Measurements from ENCODE around the gene TRIM28. TPM values are rescaled to one million over a fixed set of nuclear protein-coding genes. Genes with fewer than 3 reads are reported as not detected.
"Not testable (repeated sequence)": the region's sequence is repeated elsewhere in the genome, so short reads cannot be mapped to it uniquely, and the experiment has no call there.

Gene TRIM28
- total RNA-seq, 2 donors from 2014 or later: 446 to 497 TPM

DNA sequence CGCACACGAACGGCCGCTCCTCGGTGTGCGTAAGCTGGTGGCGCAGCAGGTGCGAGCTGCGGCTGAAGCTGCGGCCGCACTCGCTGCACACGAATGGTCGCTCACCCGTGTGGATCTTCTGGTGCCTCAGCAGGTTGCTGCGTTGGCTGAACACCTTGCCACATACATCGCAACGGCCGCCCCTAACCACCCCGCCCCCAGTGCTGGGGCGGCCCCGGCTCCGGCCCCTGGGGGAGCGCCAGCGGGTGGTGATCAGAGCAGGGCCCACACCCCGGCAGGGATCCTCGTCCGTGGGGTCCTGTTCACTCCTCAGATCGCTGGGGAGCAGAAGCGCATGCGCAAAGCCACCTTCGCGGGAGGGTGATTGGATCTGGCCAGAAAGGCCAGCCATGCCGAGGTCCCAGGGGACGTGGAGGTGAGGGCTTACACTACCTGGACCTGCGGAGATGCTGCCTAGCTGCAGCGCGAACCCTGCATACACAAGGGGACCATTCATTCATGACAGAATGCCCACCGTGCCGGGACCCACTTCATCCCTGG lies 19.2 kb downstream of the TRIM28 start:
- H3K9me3 Mint-ChIP-seq: no peaks in the 10 kb centered on the region
- H3K36me3 Mint-ChIP-seq: peaks cover 20 to 25% of the 10 kb centered on the region in 2 donors
- DNase-seq (ENCODE audit: low spot score in 2 of 2) (no peak), ATAC-seq (no peak)
- H3K27ac Mint-ChIP-seq: peak overlapping the region in 1 of 2 donors; percentile 95

DNA sequence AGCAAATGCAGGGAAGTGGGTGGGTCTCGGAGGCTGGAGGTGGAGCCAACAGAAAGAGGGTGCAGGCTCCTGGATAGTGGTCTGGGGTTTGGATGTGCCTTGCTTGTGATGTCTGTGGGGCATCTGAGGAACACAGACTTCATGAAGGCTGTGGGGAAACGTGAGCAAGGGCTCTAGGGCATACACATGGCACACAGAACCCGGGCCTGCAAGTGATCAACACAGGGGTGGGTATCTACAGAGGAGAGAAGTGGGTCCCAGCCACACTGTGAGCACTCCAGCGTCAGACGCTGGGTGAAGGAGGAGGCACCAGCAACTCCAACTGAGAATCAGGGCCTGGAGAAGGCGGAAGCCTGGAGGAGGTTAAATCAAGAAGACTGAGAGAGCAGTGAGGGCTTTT lies 20.0 kb downstream of the TRIM28 start:
- Mint-ChIP-seq H3K9me3 (no peaks in the 10 kb centered on the region), H3K27ac (peak overlapping the region in 1 of 2 donors; percentile 95), H3K36me3 (peaks cover 19 to 24% of the 10 kb centered on the region in 2 donors)
- DNase-seq (ENCODE audit: low spot score in 2 of 2) (peak in 1 of 2 donors; percentile 51), ATAC-seq (no peak)

DNA sequence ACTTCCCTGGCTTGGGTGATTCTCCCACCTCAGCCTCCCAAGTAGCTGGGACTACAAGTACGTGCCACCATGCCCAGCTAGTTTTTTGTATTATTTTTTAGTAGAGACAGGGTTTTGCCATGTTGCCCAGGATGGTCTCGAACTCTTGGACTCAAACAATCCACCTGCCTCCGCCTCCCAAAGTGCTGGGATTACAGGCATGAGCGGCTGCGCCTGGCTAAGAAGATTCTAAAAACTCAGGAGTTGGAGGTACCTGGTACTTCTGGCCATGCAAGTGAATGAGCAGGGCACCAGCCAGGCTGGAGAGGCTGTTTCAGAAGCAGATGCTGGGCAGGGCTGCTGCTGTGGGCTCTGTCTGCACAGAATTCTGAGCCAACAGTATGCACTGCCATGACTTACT lies 23.1 kb downstream of the TRIM28 start:
- H3K27ac Mint-ChIP-seq: no peak overlapping the region
- DNase-seq (ENCODE audit: low spot score in 2 of 2): no peak
- H3K9me3 Mint-ChIP-seq: no peaks in the 10 kb centered on the region
- no peak for ATAC-seq
- H3K36me3 Mint-ChIP-seq: peaks cover 4 to 14% of the 10 kb centered on the region in 2 donors

DNA sequence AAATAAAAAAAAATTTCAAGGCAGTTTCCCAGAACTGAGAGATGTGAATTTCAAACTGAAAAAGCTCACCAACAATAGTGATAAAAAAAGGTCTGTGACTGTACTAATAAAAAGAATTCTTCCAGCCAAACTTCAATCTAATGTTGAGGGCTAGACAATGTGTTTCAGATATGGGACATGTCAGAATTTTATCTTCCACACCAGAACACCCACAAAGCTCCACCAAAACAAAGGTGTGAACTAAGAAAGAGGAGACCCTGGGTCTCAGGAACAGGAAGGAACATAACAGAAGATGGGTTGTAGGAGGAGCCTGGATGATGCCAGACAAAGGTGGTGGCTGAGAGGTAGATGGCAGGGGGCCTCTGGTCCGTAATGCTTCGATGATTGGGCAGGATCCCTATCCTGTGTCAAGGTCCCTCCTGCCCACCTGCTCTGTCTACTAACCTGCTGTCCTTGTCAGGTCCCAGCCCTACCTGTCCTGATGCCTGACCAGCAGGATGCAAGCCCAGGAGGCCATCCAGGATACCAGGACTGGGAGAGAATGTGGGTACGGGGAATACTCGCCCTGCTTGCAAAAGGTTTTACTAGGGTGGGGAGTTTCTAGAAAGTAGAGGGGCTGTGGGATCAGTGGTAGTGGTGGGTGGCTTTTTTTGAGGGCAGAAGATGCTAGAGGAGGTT lies 24.7 kb downstream of the TRIM28 start:
- Mint-ChIP-seq H3K9me3 (no peaks in the 10 kb centered on the region), H3K27ac (peak overlapping the region in 1 of 2 donors; percentile 64), H3K36me3 (peaks cover 4 to 14% of the 10 kb centered on the region in 2 donors)
- ATAC-seq (no peak), DNase-seq (ENCODE audit: low spot score in 2 of 2) (peak; percentile 1 to 42)

DNA sequence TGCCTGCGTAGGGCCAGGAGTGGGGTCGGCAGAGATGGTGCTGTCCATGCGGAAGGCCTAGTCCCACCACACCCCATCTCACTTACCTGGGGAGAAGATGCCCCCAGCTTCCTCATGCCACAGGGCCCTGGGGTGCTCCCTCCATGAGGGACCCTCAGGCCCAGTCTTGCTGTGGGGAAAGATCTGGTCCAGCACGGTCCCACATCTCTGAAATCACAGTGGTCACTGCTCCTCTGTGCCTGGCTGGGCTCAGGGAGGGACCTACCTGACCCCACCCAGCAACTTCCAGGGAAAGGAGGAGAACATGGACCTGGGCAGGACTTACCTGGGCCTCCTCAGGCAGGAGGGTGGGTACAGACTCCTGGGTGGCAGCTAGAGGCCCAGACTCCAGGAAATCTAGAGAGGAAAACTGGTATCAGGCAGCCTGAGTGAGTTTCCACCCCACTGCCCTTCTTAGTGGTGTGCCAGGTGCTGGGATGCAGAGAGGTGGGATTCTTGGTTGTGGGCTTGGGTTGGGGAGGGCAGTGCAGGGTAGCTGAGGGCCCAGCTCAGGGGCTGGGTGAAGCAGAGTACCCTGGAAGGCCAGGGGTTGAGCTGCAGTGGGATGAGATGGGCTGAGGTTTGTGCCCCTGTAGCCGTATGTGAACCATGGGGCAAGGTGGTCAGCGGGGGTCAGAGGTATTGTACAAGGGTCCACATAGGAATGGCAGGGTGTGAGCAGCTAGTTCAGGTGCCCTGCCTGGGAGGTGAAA lies 25.5 kb downstream of the TRIM28 start:
- H3K9me3 Mint-ChIP-seq: no peaks in the 10 kb centered on the region
- ATAC-seq (no peak), DNase-seq (ENCODE audit: low spot score in 2 of 2) (peak; percentile 1 to 52)
- H3K27ac Mint-ChIP-seq: peak overlapping the region; percentile 64 to 88
- H3K36me3 Mint-ChIP-seq: peaks cover 4 to 9% of the 10 kb centered on the region in 2 donors

DNA sequence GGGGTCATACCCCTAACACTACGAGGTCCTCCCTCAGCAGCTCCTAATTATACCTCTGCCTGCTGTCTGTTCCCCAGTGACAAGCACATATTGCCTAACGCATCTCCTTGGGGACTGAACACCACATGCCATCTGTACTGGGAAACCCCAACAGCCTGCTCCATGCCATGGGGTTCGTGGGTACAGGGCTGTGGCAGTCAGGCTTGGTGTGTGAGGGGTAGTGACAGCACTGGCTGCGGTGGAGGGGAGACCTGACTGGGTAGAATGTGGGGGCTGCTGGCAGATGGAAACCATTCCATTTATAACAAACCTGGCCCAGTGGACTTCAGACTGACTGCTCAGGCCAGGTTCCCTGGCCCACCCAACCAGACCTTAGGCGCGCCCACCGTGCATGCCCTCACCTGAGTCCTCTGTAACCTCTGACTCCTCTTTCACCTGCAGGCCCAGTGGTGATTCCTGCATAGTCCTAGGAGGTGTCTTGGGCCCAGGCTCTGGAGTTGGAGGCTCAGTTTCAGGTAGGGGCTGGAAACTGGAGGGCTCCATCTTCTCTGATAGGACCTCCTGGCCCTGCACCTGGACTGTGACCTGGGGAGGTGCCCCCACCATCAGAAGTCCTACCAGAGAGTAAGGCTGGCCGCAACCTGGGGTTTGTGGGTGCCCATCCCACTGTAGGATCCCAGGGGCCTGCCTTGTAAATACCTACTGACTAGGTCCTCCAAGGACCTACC lies 26.2 kb downstream of the TRIM28 start:
- Mint-ChIP-seq H3K9me3 (no peaks in the 10 kb centered on the region), H3K36me3 (peaks cover 4 to 9% of the 10 kb centered on the region in 2 donors), H3K27ac (peak overlapping the region in 1 of 2 donors; percentile 88)
- peak; percentile 1 to 53 for DNase-seq (ENCODE audit: low spot score in 2 of 2)
- no peak for ATAC-seq

DNA sequence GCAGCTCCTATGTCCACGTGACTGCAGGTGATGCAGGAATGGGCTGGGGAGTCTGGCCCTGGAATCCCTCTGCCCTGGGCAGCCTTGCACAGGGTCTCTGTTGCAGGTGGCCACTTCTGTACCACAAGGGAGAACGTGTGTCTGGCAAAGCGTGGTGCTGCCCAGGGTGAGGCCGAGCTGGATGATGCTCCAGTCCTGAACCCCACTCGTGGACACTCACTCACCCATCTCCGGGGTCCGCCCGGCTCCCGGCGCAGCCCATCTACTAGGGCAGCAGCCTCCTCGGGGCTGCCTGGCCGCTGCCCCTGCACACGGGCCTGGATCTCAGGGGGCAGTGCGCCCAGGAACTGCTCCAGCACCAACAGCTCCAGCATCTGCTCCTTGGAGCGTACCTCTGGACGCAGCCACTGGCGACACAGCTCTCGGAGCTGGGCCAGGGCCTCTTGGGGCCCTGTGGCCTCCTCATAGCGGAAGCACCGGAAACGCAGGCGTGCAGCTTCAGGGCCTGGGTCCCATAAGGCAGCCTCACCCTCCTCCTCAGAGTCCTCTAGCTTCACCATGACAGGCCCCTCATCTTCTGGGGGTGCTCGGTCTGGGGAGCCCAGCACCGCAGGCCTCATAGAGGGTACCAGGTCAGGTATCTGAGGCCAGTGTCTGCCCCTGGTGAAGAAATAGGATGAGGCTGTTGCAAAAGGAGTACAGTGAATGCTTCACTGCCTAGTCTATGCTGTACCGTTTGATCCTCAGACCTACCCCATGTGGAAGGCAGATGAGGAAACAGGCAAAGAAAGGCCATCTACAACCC lies 27.1 kb downstream of the TRIM28 start:
- Mint-ChIP-seq H3K27ac (peak overlapping the region in 1 of 2 donors; percentile 100), H3K9me3 (no peaks in the 10 kb centered on the region), H3K36me3 (peaks cover 4 to 9% of the 10 kb centered on the region in 2 donors)
- DNase-seq (ENCODE audit: low spot score in 2 of 2) (peak; percentile 1 to 55), ATAC-seq (no peak)

DNA sequence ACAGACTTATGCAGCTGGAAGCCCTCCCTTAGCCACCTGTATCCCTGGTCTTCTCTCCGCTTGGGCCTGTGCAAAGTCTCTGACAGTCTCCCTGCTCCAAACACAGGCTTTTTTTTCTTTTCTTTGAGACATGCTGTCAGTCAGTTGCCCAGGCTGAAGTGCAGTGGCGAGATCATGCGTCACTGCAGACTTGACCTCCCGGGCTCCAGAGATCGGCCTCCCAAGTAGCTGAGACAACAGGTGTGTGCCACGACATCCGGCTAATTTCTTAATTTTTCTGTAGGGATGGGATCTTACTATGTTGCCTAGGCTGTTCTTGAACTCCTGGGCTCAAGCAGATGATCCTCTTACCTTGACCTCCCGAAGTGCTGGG lies 27.7 kb downstream of the TRIM28 start:
- peaks cover 4 to 6% of the 10 kb centered on the region in 2 donors for H3K36me3 Mint-ChIP-seq
- no peak for ATAC-seq
- peak; percentile 2 to 49 for DNase-seq (ENCODE audit: low spot score in 2 of 2)
- peak overlapping the region; percentile 98 to 100 for H3K27ac Mint-ChIP-seq
- H3K9me3 Mint-ChIP-seq: no peaks in the 10 kb centered on the region

DNA sequence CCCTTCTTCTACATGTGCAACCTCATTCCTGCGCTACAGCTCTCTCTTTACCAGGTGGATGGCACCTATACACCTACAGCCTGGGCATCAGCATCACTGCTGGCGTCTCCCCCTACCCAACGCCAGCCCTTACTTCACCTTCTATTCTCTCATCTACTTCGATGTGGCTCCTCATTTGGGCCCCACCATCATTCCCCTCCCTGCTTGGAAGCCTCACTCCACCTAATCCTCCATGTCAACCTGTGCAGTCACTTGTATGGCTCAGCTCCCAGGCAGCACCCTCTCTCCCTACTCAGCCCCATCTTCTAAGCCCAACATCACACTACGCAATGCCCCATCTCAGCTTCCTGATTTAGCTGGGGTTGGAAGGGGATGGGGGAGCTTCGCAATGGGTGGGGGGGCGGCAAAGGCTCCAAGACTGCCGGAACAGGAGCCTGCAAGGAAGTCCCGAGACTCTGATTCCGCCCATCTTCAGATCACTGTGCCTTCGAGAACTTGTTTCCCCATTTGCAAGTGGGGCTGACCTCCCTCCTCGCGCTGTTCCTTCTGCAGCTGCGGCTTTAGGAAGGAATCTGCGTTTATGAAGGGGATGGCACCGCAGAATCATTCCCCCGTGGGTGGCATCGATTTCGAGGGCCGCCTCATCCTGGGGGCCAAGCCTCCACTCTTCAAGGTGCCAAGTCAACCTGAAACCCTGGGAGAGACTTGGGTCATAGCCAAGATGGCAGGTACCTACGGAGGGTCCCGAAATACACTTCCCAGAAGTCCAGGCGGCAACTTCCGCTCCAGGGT lies 28.4 kb downstream of the TRIM28 start:
- DNase-seq (ENCODE audit: low spot score in 2 of 2) (peak; percentile 1 to 52), ATAC-seq (no peak)
- H3K9me3 Mint-ChIP-seq: no peaks in the 10 kb centered on the region
- H3K36me3 Mint-ChIP-seq: peaks cover 4% of the 10 kb centered on the region in 2 donors
- peak overlapping the region; percentile 98 to 100 for H3K27ac Mint-ChIP-seq

DNA sequence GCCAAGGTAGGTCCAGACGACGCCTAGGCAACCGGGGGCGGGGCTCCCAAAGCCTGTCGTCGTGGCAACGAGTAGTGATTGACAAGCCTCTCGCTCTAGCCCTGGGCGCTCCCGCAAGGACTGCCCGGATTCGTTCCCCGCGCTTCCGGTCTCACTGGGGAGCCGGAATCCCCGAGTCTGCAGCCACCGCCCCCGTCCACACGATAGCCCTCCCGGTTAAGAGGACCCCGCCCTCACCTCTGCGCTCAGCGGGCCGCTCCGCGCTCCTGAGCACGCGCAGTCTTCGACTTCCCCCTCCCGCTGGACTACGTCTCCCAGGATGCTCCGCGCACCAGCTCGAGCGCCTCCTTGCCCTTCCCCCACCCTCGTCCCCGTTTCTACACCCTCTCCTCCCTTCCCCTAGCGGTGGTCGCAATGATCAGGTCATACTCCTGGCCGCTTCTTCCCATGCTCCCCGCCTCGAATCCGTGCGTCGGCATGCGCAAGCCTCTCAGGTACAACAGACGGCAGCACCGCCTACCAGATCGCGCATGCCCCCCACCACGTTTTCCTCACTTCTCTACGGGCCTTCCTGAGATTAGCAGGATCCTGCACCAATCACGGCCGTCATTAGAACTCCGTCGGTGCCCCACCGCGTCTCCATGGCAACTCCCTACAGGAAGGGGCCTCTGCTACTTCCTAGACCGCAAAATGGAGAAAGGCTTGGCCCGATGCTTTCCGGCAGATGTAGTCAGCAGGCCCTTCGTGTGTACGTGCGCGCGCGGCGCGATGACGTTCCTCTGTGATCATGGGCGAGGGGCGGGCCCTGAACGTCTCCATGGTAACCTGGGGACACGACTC lies 29.2 kb downstream of the TRIM28 start, which contains the start of gene MZF1:
MZF1 (minus strand) TSS at position 518 of the 840 bp plus-strand sequence. CDS start 1,946 bp downstream, outside the sequence.
- H3K36me3 Mint-ChIP-seq: peaks cover 4% of the 10 kb centered on the region in 2 donors
- peak; percentile 99 for DNase-seq (ENCODE audit: low spot score in 2 of 2)
- ATAC-seq: peak; percentile 72 to 76
- peak within 1 kb of the TSS; percentile 98 to 100 for H3K27ac Mint-ChIP-seq
- H3K9me3 Mint-ChIP-seq: no peaks in the 10 kb centered on the region

DNA sequence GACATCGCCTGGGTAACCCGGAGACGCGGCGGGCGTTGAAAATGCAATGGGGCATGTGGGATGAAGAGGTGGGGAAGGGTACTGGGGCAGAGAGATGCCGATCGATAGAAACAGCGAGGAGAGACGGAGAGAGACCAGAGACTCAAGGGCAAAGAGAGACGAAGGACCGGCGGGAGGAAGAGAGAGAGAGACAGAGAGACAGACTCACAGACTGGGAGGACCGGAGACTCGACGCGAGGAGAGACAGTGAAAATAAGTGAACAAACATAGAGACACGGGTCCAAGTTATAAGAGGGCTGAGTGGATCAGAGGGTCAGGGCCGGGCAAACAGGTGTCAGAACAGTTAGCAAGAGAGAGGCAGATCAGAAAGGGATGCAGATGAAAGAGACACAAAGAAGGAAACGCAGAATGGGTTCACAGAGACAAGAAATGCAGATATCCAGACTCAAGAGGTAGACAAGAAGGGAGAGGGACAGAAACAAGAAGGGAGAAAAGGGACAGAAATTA lies 29.8 kb downstream of the TRIM28 start:
- Mint-ChIP-seq H3K27ac (peak overlapping the region; percentile 98 to 100), H3K36me3 (peaks cover 4% of the 10 kb centered on the region in 2 donors), H3K9me3 (no peaks in the 10 kb centered on the region)
- DNase-seq (ENCODE audit: low spot score in 2 of 2) (no peak), ATAC-seq (no peak)

DNA sequence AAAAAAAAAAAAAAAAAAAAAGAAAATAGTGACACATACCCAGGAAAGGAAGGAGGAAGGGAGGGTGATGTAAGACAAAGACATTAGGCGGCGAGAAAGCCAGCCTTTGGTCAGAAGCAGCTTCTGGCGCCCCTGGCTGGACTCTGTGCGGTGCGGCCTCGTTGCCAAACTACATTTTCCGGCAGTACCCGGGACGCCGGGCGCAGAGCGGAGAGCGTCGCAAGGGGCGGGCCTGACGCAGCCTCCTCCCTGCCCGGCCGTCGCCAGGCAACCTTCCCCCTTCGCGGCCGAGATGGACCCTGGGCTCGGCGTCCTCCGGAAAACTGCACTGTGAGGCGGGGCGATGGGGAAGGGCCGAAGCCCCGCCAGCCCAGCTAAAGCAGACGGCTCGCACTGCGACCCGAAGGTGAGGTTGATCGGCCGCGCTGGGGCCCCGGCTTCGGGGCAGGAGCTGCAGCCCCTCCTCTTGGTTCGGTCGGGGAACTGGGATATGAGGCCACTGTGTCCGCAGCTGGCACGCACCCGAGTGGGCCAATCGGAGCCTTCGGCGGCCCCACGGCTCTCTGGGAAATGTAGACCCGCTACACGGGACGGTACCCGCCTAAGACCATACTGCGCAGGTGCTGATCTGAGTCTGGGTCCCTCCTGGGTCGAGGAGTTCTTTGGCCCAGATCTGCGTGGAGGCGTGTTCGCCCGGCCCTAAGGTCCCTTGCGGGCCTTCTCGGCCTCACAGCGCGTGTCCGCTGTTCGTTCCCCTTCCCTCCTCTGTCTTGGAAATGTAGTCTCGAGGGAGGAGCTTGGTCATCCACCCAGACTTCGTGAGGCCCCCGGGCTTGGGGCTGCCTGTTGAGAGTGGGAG lies 31.5 kb downstream of the TRIM28 start:
- Mint-ChIP-seq H3K27ac (peak overlapping the region; percentile 98 to 100), H3K9me3 (no peaks in the 10 kb centered on the region), H3K36me3 (peaks cover 4% of the 10 kb centered on the region in 2 donors)
- peak; percentile 51 to 55 for ATAC-seq
- DNase-seq (ENCODE audit: low spot score in 2 of 2): peak; percentile 81 to 88

DNA sequence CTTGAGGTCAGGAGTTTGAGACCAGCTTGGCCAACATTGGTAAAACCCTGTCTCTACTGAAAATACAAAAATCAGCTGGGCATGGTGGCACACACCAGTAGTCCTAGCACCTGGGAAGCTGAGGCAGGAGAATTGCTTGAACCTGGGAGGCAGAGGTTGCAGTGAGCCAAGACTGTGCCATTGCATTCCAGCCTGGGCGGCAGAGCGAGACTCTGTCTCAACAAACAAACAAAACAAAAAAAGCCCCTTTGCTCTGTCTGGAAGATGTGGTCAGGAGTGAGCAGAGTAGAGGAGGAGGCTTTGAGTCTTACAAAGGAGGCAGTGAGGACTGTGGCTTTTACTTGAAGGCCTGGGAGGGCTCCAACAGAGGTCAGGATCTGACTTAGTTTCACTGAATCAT lies 33.7 kb downstream of the TRIM28 start:
- DNase-seq (ENCODE audit: low spot score in 2 of 2): peak in 1 of 2 donors; percentile 44
- H3K27ac Mint-ChIP-seq: peak overlapping the region; percentile 60 to 70
- not testable (repeated sequence) for ATAC-seq, H3K36me3 Mint-ChIP-seq, H3K9me3 Mint-ChIP-seq

Data from activated naive CD4-positive, alpha-beta T cell treated with anti-CD3 and anti-CD28 coated beads, Interleukin-2, amount 50 U/mL, for 72 hours (primary cell).